ENCODE data around the gene SMC1A.

SMC1A gene

GRCh38 chrX:53379747-53380146 lies 42.7 kb downstream of the SMC1A start:
- TF ChIP-seq SIN3A (IDR thresholded peaks at IDR 0.05; ENCODE audit: borderline replicate concordance, insufficient read depth, low read length) (no peak), POLR2AphosphoS5 (IDR thresholded peaks at IDR 0.05; ENCODE audit: low read depth, low read length) (no peak), REST (IDR thresholded peaks at IDR 0.05; ENCODE audit: insufficient read depth in 1 of 2, low read depth in 2 of 2, low read length in 2 of 2) (no peak), TAF1 (IDR thresholded peaks at IDR 0.05; ENCODE audit: borderline replicate concordance, insufficient read depth, low read length) (no peak), FOXP2 (optimal IDR thresholded peaks at IDR 0.05; ENCODE audit: borderline replicate concordance, extremely low read depth, extremely low read length, insufficient read depth) (no peak)

DNA sequence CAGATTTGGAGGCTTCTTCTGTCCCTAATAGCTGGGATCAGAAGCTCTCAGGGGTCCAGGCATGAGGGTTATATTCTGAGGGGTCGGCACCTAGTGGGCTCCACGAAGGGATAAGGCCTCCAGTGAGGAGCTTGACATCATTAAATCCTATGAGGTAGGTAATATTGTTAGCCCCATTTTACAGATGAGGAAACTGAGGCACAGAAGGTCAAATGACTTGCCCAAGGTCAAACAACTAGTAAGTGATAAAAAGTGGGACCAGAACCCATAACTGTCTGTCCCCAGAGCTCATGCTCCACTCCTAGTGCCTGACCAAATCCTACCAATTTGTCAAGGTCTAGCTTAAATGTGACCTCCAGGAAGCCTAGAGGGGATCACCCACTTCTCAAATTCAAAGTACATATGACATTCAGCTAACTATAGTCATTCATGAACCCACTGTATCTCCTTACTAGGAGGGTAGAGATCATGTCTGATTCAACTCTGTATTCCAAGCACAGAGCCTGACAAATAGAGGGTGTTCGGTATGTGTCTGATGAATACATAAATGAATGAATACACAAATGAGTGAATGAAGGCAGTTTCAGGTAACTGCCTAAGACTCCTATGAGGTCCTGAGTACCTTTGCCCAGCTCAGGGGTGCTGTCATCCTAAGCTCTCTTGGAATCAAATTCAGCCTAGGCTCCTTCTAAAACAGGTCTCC lies 43.3 kb downstream of the SMC1A start:
- TF ChIP-seq POLR2AphosphoS5 (IDR thresholded peaks at IDR 0.05; ENCODE audit: low read depth, low read length) (no peak), FOXP2 (optimal IDR thresholded peaks at IDR 0.05; ENCODE audit: borderline replicate concordance, extremely low read depth, extremely low read length, insufficient read depth) (no peak)

GRCh38 chrX:53377464-53377863 lies 45.0 kb downstream of the SMC1A start:
- no peak for TF ChIP-seq FOXP2 (optimal IDR thresholded peaks at IDR 0.05; ENCODE audit: borderline replicate concordance, extremely low read depth, extremely low read length, insufficient read depth)
- TF ChIP-seq REST (IDR thresholded peaks at IDR 0.05; ENCODE audit: insufficient read depth in 1 of 2, low read depth in 2 of 2, low read length in 2 of 2): no peak
- TF ChIP-seq POLR2AphosphoS5 (IDR thresholded peaks at IDR 0.05; ENCODE audit: low read depth, low read length): no peak
- no peak for TF ChIP-seq TAF1 (IDR thresholded peaks at IDR 0.05; ENCODE audit: borderline replicate concordance, insufficient read depth, low read length)
- TF ChIP-seq SIN3A (IDR thresholded peaks at IDR 0.05; ENCODE audit: borderline replicate concordance, insufficient read depth, low read length): no peak

- no peak for TF ChIP-seq SIN3A (IDR thresholded peaks at IDR 0.05; ENCODE audit: borderline replicate concordance, insufficient read depth, low read length)
- TF ChIP-seq REST (IDR thresholded peaks at IDR 0.05; ENCODE audit: insufficient read depth in 1 of 2, low read depth in 2 of 2, low read length in 2 of 2): no peak
- TF ChIP-seq FOXP2 (optimal IDR thresholded peaks at IDR 0.05; ENCODE audit: borderline replicate concordance, extremely low read depth, extremely low read length, insufficient read depth): no peak
- TF ChIP-seq TAF1 (IDR thresholded peaks at IDR 0.05; ENCODE audit: borderline replicate concordance, insufficient read depth, low read length): no peak
- no peak for TF ChIP-seq POLR2AphosphoS5 (IDR thresholded peaks at IDR 0.05; ENCODE audit: low read depth, low read length)
Observed at GRCh38 chrX:53376888-53377287, 45.6 kb downstream of the SMC1A start.

DNA sequence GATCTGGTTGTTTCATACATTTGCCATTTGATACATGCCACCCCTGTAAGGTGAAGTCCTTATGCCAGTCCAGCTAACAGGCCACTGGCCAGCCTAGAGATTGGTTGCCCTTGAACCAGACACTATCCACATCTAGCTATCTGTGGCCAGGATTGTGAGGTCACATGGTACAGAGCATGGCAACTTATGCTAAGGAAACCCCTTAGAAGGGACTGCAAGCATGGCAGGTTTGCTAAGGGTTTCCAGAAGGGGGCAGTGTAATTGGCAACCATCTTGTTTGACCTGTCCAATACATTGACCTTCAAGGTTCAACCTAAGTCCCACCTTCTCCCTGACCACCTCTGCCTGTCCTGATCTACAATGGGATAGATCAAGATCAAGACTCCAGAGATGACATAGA lies 47.5 kb downstream of the SMC1A start:
- TF ChIP-seq FOXP2 (optimal IDR thresholded peaks at IDR 0.05; ENCODE audit: borderline replicate concordance, extremely low read depth, extremely low read length, insufficient read depth) (no peak), POLR2AphosphoS5 (IDR thresholded peaks at IDR 0.05; ENCODE audit: low read depth, low read length) (no peak), SIN3A (IDR thresholded peaks at IDR 0.05; ENCODE audit: borderline replicate concordance, insufficient read depth, low read length) (no peak)

DNA sequence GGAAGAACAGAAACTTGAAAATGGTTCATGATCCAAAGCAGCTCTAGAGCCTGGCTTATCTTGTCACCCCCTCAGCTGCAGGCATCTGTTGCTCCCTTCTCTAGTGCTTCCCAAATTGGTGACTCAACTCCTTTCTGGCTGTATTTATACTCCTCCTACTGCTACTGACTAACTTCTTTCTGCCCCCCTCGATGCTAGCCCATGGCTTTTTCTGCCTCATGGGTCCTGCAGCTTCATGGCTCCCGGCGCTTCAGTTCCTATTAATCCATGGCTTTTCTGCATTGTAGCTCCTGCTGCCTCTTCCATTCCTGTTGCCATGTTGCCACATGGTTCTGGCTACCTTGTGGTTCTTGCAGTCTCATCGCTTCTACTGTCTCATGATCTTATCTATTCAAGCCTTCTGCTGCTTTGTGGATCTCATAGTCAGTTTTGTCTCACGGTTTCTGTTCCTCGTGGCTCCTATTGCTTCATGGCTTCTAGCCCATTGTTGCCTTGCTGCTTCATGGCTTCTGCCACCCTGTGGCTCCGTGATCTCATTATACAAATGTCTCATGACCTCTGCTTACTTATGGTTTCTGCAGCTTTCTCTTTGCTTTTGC lies 48.1 kb downstream of the SMC1A start:
- no peak for TF ChIP-seq POLR2AphosphoS5 (IDR thresholded peaks at IDR 0.05; ENCODE audit: low read depth, low read length)
- no peak for TF ChIP-seq TAF1 (IDR thresholded peaks at IDR 0.05; ENCODE audit: borderline replicate concordance, insufficient read depth, low read length)
- TF ChIP-seq SIN3A (IDR thresholded peaks at IDR 0.05; ENCODE audit: borderline replicate concordance, insufficient read depth, low read length): no peak
- TF ChIP-seq REST (IDR thresholded peaks at IDR 0.05; ENCODE audit: insufficient read depth in 1 of 2, low read depth in 2 of 2, low read length in 2 of 2): no peak
- no peak for TF ChIP-seq FOXP2 (optimal IDR thresholded peaks at IDR 0.05; ENCODE audit: borderline replicate concordance, extremely low read depth, extremely low read length, insufficient read depth)

Measured in PFSK-1 (cell line).